Astrocyte (in vitro differentiated cells and primary cell): Measurements from ENCODE around the gene TUBA8.

Experiments used
- EZH2 ChIP-seq: IDR thresholded peaks from 2 replicates; pipeline ENCODE4 v1.6.1; 2012; ENCODE audit warnings: mild to moderate bottlenecking, low read length, inconsistent platforms; ENCODE audit not compliant: insufficient read depth
- TF ChIP-seq, protein P1 (sequence below): IDR thresholded peaks from 2 replicates; pipeline ENCODE4 v1.5.1; 2011; ENCODE audit warnings: low read depth, mild to moderate bottlenecking, inconsistent platforms, low read length, moderate library complexity; ENCODE audit not compliant: insufficient read depth

DNA sequence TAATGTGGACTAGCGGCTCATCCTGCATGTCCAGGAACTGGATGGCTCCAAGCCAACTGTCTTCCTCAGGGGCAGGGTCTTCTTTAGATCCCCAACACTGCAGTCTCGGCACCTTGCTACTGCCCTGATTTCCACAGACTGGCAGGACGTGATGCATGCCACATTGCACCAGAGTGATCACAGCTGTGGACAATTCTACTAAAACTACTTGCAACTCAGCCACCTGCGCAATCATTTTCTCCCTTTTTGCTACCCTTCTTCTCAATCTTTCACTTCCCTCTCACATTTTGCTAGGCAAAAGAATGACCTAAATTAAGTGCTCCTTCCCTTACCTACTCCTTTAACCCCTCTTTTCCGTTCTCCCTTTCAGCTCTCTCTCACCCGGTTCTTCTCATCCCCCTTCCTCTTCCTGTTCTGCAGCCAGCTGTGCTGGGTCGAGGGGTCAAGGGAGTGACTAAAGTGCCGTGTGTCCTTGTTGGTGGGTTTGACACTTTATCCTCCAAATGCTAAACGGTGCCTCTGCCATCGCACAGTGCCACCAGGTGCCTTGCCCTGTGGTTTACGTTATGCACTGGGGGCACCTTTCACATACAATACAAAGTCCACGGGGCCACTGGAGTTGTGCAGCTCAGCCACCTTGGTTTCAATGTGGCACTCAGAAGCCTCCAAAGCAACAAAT lies 44.3 kb upstream of the TUBA8 start:
- TF ChIP-seq, protein P1, sequence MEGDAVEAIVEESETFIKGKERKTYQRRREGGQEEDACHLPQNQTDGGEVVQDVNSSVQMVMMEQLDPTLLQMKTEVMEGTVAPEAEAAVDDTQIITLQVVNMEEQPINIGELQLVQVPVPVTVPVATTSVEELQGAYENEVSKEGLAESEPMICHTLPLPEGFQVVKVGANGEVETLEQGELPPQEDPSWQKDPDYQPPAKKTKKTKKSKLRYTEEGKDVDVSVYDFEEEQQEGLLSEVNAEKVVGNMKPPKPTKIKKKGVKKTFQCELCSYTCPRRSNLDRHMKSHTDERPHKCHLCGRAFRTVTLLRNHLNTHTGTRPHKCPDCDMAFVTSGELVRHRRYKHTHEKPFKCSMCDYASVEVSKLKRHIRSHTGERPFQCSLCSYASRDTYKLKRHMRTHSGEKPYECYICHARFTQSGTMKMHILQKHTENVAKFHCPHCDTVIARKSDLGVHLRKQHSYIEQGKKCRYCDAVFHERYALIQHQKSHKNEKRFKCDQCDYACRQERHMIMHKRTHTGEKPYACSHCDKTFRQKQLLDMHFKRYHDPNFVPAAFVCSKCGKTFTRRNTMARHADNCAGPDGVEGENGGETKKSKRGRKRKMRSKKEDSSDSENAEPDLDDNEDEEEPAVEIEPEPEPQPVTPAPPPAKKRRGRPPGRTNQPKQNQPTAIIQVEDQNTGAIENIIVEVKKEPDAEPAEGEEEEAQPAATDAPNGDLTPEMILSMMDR = no peak
- TF ChIP-seq EZH2 = no peak
